PC-9 (cell line): ENCODE results near the gene HDAC10.
"Not testable (repeated sequence)": the region's sequence is repeated elsewhere in the genome, so short reads cannot be mapped to it uniquely, and the experiment has no call there.

Experiments used
- CTCF ChIP-seq: fragments of 200-600 bp; sonication (generic); conservative IDR thresholded peaks from 2 replicates; pipeline ENCODE4 v1.6.1; 2017; ENCODE audit warnings: mixed run types, antibody characterized with exemption, mild to moderate bottlenecking, moderate library complexity
- EZH2 ChIP-seq: fragments of 200-600 bp; sonication (generic); IDR thresholded peaks from 2 replicates; pipeline ENCODE4 v1.8.0; 2017; ENCODE audit warnings: antibody characterized with exemption, low read depth

- TF ChIP-seq CTCF, EZH2: not testable (repeated sequence)
These were observed 46.1 kb downstream of the HDAC10 start for GRCh38 chr22:50204998-50205397.
